ENCODE measurements around the gene HIPK2. TPM values are rescaled to one million over a fixed set of nuclear protein-coding genes. Genes with fewer than 3 reads are reported as not detected.

HIPK2 gene
- total RNA-seq, 2 donors from 2014 or later = 95.1 to 125 TPM

GRCh38 chr7:139696552-139696951 is 81.2 kb downstream of the HIPK2 start:
- H3K9me3 Mint-ChIP-seq = no peaks in the 10 kb centered on the region
- no peak overlapping the region for H3K4me3 Mint-ChIP-seq
- 93 to 94% methylated on average over 3 to 4 of the region's 4 CpGs for WGBS, 2 experiments (ENCODE audit: insufficient coverage in 1 of 2, insufficient read length in 1 of 2)
- H3K4me1 Mint-ChIP-seq = peaks cover 13% of the 10 kb centered on the region
- Histone ChIP-seq H3K36me3 (ENCODE audit: control insufficient read depth, insufficient read depth, low read length) (peaks cover 68% of the 10 kb centered on the region), H3K27me3 (ENCODE audit: control insufficient read depth, insufficient read depth, low read length, poor library complexity, severe bottlenecking) (no peaks in the 10 kb centered on the region), H3K9me3 (ENCODE audit: control insufficient read depth, low read length) (no peaks in the 10 kb centered on the region), H3K9ac (ENCODE audit: extremely low read depth, low read length, poor library complexity, severe bottlenecking) (no peak overlapping the region), H3K27ac (ENCODE audit: low read depth, low read length) (no peak overlapping the region), H3K4me3 (ENCODE audit: low read length) (no peak overlapping the region), H3K4me1 (ENCODE audit: control insufficient read depth, insufficient read depth, low read length) (no peaks in the 10 kb centered on the region)
- no peak for DNase-seq
- TF ChIP-seq CTCF (conservative IDR thresholded peaks at IDR 0.05) = no peak
- no peak overlapping the region for H3K27ac Mint-ChIP-seq
- H3K27me3 Mint-ChIP-seq (ENCODE audit: insufficient read depth) = no peaks in the 10 kb centered on the region
- peaks cover 17% of the 10 kb centered on the region for H3K36me3 Mint-ChIP-seq (ENCODE audit: low read depth)

GRCh38 chr7:139695588-139695987 is 82.2 kb downstream of the HIPK2 start:
- Mint-ChIP-seq H3K4me1 (peaks cover 12% of the 10 kb centered on the region), H3K36me3 (ENCODE audit: low read depth) (peaks cover 23% of the 10 kb centered on the region), H3K4me3 (no peak overlapping the region), H3K9me3 (no peaks in the 10 kb centered on the region), H3K27ac (no peak overlapping the region), H3K27me3 (ENCODE audit: insufficient read depth) (no peaks in the 10 kb centered on the region)
- Histone ChIP-seq H3K4me1 (ENCODE audit: control insufficient read depth, insufficient read depth, low read length) (no peaks in the 10 kb centered on the region), H3K4me3 (ENCODE audit: low read length) (no peak overlapping the region), H3K36me3 (ENCODE audit: control insufficient read depth, insufficient read depth, low read length) (peaks cover 72% of the 10 kb centered on the region), H3K27ac (ENCODE audit: low read depth, low read length) (no peak overlapping the region), H3K9me3 (ENCODE audit: control insufficient read depth, low read length) (no peaks in the 10 kb centered on the region), H3K27me3 (ENCODE audit: control insufficient read depth, insufficient read depth, low read length, poor library complexity, severe bottlenecking) (no peaks in the 10 kb centered on the region), H3K9ac (ENCODE audit: extremely low read depth, low read length, poor library complexity, severe bottlenecking) (no peak overlapping the region)
- DNase-seq = no peak
- 97 to 100% methylated on average over 1 of the region's 1 CpG for WGBS, 2 experiments (ENCODE audit: insufficient coverage in 1 of 2, insufficient read length in 1 of 2)
- TF ChIP-seq CTCF (conservative IDR thresholded peaks at IDR 0.05) = no peak

- 87 to 90% methylated on average over 11 to 14 of the region's 14 CpGs for WGBS, 2 experiments (ENCODE audit: insufficient coverage in 1 of 2, insufficient read length in 1 of 2)
- Mint-ChIP-seq H3K9me3 (no peaks in the 10 kb centered on the region), H3K27ac (no peak overlapping the region), H3K4me3 (no peak overlapping the region), H3K27me3 (ENCODE audit: insufficient read depth) (no peaks in the 10 kb centered on the region), H3K36me3 (ENCODE audit: low read depth) (peaks cover 23% of the 10 kb centered on the region), H3K4me1 (peaks cover 9% of the 10 kb centered on the region)
- Histone ChIP-seq H3K9me3 (ENCODE audit: control insufficient read depth, low read length) (no peaks in the 10 kb centered on the region), H3K9ac (ENCODE audit: extremely low read depth, low read length, poor library complexity, severe bottlenecking) (no peak overlapping the region), H3K27ac (ENCODE audit: low read depth, low read length) (no peak overlapping the region), H3K36me3 (ENCODE audit: control insufficient read depth, insufficient read depth, low read length) (peaks cover 72% of the 10 kb centered on the region), H3K4me1 (ENCODE audit: control insufficient read depth, insufficient read depth, low read length) (no peaks in the 10 kb centered on the region), H3K27me3 (ENCODE audit: control insufficient read depth, insufficient read depth, low read length, poor library complexity, severe bottlenecking) (no peaks in the 10 kb centered on the region), H3K4me3 (ENCODE audit: low read length) (no peak overlapping the region)
- no peak for DNase-seq
- TF ChIP-seq CTCF (conservative IDR thresholded peaks at IDR 0.05) = no peak
These were observed 82.7 kb downstream of the HIPK2 start for GRCh38 chr7:139695051-139695450.
